CD4-positive, alpha-beta T cell treated with Interleukin-15 for 4 hours (primary cell): ENCODE data around the gene PTPRN2.

Experiments
- DNase-seq: peaks from one replicate; pipeline ENCODE4 v3.0.0-alpha.2; 2020; ENCODE audit warnings: low spot score

The PTPRN2 gene

DNA sequence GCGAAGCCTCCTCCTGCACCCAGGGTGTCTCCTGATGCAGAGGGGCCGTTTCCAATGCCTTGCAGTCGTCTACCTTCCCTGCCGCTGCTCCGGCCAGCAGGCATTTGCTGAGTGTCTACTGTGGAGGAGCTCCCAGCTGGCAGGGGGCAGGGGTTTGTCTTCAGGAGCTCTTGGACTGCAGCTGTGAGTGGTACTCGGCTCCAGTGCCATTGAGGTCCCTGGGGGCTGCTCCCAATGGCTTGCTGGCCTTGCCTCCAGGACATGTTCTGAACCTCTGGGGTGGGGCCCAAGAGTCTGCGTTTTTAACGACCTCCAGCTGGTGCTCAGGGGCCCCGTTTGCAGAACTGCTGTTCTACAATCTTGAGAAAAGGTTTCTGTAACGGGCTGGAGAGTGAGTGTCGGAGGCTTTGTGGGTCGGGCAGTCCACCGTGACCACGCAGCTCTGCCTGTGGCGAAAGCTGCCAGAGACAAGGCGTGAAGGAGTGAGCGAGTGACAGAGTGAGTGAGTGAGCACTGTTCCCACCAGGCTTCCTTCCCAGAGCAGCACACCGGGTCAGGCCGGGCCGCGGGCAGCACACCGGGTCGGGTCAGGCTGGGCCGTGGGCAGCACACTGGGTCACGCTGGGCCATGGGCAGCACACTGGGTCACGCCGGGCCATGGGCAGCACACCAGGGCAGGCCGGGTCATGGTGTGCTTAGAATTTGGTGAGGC, 520.2 kb downstream of the PTPRN2 start:
- no peak for DNase-seq

DNA sequence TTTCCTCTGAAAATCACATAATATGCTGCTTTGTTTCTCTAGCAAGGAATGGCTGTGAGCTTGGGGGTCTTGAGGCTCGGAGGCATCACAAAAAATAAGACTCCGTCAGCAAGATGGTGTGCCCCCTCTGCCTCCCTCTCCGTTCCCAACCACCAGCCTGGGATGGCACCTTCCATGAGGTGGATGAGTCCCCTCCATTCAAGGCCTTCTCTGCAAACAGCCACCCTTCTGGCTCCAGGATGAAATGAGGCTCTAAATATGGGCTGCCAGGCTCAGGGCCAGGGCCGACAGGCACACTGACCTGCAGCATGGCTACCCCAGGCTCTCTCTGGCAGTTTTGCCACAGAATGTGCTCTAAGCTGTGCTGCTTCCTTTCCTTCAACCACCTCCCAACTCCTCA, 521.5 kb downstream of the PTPRN2 start:
- no peak for DNase-seq

DNA sequence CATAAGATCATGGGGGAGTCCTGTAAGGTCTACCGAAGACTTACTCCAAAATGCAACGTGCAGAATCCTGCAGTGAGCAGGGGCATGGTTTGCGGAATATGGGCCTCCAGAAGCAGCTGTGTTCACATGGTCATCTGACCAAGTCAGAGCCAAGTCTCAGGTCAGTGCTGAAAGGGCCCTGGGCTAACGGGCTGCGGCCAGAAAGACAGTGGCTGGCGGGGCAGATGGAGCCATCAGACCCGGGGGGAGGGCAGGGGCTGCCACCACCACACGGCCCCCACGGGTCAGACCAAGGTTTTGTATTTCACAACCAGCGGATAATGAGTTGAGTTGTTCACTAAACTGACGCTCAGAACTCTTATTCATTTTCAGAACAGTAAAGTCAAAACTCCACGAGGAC, 522.3 kb downstream of the PTPRN2 start:
- no peak for DNase-seq

DNA sequence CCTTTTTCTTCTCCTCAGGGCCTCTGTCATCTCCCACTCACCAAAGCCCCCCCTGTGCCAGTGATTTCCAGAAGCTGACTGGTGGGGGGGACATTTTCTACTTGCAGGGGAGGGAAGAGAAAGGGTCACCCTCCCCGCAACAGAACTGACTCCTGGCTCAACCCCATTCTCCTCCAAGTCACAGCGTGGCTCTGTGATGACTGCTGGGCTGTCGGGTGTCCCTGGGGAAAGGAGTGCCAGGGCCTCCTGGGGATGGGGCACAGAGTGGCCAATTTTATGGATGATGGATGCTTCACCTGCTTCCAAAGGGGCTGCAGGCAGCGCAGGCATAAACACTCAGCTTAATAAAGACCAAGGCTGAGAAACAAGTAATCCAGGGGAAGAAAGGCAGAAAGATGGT, 523.0 kb downstream of the PTPRN2 start:
- DNase-seq: no peak

DNA sequence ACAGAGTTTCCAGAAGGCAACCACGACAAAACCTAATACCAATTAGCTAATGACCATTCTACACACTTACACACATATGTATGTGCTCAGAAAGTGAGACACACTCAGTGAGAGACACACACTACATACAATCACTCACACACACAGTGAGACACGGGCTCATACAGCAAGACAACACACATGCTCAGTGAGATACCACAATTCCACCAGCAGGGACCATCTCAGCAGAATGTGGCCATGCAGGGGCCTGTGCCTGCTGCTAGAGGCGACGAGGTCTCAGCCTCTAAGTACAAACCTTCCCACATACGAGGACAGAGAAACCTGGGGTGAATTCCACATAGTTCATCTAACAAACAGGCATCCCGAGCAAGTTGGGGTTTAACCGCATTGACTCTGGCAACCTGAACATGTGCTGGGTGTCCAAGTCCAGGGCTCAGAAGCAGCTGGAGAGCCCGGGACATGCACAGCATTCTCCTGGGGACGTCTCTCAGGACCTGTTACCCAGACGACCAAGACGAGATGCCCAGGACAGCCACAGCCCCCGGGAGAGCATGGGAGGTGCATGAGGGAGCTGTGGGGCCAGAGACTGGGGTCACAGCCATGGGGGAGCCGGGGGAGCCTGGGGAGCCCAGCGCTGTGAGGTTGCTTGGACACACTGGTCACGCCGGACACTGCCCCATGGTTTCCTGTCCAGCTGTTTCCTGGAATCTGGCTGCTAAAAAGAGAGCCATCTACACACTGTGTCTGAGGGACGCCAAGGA, 523.6 kb downstream of the PTPRN2 start:
- no peak for DNase-seq

DNA sequence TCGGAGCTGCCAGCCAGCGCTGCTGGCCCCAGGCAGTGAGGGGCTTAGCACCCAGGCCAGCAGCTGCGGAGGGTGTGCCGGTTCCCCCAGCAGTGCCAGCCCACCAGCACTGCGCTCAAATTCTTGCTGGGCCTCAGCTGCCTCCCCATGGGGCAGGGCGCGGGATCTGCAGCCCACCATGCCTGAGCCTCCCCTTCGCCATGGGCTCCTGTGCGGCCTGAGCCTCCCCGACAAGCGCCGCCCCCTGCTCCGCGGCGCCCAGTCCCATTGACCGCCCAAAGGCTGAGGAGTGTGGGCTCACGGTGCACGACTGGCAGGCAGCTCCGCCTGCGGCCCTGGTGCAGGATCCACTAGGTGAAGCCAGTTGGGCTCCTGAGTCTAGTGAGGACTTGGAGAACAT, 525.0 kb downstream of the PTPRN2 start:
- DNase-seq: no peak

DNA sequence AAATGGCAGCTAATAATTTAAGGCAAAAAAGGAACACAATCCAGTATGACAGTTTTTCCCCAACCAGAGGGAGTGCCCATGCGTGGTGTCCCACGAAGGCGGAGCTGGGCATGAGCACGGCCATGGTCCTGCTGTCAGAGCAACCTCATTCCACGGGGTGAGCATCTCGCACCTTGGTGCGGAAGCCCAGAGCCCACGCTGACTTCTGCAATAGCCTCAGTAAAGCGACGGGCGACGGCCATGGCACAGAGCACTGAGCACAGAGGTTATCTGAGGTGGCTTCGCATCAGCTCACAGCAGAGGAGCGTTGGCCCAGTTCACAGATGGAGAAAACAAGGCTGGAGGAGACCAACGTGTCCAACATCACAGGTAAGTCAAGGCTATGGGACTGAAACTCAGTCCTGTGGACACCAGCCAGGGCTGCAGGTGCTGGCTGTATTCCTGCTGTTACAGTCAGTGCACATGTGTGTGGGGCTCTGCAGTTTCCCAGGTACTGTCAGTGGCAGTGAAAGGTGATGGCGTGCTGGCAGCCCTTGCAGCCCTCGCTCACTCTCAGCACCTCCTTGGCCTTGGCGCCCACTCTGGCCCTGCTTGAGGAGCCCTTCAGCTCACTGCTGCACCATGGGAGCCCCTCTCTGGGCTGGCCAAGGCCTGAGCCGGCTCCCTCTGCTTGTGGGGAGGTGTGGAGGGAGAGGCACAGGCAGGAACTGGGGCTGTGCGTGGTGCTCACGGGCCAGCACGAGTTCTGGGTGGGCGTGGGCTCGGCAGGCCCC, 525.6 kb downstream of the PTPRN2 start:
- no peak for DNase-seq

DNA sequence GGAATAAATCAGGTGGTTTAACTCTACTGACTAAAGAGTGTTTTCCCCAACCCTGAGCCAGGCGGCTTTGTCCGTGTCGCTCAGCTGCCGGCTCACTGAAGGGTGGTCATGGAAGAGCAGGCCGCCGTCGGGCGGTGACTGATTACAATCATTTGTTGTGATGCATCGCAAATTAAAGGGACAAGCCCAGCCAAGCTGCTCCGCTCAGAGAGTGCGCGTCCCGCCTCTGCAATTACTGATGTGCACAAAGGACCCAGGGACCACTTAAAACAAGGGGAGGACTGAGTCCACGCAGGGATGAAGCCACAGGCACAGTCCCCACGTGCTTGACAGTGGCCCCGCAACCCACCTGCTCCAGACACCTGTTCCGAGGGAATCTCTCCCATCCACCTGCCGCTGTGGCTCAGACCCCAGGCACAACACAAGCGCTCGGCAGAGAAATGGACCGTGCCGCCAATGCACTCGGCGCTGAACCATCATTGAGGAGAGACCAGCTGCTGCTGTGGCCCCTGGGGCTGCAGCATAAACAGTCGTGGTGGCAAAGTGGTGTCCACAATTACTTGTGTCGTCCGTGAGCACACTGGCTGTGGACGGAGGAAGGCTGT, 526.5 kb downstream of the PTPRN2 start:
- DNase-seq: no peak

DNA sequence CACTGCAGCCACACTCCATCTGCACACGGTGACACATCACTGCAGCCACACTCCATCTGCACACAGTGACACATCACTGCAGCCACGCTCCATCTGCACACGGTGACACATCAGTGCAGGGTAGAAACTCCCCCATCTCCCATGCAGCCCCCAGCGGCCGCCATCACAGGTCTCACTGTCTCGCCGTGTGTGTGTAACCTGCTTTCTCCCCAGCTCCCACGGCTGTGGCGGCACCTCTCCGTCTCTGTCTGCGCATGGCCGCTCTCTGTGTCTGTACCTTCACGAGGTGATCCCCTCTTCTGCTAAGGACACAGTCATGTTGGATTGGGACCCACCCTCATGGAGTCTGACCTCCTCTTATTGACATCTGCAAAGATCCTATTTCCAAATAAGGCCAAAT, 527.4 kb downstream of the PTPRN2 start:
- DNase-seq: no peak

DNA sequence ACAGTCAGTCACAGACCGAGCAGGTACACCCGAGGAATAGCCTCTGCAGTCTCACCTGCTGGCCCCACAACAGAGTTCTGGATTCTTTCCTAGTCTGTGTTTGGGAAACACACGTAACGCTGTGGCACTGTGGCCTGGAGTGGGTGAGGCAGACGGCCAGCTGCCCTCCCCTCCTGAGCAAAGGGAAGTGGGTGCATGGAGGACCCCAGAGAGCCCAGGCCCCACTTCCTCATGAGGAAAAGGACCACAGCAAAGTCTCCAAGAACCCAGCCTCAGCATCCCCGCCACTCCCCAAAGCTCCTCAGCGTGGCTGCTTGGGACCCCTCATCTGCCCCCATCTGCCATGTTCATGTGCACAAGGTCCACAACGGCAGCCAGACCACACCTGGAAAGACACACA, 530.2 kb downstream of the PTPRN2 start:
- no peak for DNase-seq

DNA sequence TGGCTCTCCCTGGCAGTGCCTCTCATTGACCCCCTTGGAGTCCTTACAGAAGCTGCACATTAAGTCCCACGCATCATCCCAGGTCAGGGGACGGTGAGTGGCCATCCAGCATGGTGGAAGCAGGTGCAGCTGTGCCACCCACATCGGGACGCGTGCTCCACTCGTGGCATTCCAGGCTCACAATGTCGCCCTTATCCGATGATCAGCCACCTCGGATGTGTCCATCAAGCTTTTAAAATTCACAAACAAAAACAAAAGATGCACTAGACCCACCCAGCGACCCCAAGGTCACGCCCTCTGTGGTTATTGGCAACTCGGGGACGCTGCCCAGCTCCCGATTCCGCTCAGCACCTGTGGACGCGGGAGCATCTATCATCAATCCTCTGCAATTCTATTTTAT, 530.9 kb downstream of the PTPRN2 start:
- no peak for DNase-seq

DNA sequence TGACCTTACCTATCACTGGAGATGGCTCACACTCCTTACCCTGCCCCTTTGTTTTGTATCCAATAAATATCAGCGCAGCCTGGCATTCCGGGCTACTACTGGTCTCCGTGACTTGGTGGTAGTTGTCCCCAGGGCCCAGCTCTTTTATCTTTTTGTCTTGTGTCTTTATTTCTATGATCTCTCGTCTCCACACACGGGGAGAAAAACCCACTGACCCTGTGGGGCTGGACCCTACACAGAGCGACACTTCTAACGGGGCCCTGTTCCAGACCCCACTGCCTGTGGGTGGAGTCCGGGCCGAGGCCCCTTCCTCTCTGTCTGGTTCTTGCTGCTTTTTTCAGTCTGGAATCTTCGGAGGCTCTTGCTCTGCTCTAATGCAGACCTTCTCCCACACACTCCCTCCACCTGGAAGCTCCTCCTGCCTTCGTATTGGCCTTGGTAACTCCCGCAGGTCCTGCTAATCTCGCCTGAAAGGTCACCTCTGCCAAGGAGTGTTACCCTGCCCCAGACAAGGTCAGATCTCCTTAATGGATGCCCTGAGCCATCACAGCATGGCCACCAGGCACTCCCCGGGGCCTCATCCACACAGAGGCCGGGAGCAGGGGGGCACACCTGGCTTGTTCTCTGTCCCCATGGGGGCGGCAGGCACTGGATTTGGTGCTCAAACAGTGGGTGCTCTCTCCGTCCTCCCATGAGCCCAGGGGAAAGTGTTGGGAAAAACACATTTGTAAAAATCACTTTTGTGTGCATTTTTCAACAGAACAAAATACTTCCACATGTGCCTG, 531.7 kb downstream of the PTPRN2 start:
- DNase-seq: no peak

DNA sequence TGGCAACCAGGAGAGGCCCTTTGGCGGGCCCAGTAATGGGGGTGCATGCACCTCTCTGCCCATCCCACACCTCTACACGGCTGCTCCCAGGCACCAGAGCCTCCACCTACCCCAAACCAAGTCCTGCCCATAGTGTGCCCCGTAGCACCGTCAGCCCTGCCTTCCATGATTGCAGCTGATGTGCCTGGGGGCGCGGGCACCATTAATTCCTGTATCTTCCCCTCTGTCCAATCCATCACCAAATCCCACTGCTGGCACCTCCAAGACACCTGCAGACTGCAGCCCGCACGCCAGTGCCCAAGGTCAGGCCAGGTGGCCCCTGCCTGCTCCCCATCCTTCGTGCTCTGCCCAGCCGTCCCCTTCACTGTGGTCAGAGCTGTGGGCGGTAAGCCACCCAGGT, 533.0 kb downstream of the PTPRN2 start:
- DNase-seq: no peak

DNA sequence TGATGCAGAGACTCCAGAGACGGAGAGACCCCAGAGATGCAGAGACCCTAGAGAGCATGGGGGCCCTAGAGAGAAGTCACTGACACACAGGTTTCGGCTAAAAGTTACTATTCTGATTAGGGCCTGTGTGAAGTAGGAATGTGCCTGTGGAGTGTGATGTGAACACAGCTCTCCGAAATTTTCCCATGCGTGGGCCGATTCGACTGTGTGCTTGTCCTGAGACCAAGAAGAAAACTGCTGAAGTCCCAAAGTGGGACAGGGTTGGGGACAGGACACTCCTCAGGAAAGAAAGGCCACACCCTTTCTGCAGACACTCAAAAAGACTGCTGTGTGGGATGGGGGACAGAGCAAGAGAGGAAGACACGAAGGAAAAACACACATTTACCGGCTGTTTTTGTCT, 533.5 kb downstream of the PTPRN2 start:
- no peak for DNase-seq

DNA sequence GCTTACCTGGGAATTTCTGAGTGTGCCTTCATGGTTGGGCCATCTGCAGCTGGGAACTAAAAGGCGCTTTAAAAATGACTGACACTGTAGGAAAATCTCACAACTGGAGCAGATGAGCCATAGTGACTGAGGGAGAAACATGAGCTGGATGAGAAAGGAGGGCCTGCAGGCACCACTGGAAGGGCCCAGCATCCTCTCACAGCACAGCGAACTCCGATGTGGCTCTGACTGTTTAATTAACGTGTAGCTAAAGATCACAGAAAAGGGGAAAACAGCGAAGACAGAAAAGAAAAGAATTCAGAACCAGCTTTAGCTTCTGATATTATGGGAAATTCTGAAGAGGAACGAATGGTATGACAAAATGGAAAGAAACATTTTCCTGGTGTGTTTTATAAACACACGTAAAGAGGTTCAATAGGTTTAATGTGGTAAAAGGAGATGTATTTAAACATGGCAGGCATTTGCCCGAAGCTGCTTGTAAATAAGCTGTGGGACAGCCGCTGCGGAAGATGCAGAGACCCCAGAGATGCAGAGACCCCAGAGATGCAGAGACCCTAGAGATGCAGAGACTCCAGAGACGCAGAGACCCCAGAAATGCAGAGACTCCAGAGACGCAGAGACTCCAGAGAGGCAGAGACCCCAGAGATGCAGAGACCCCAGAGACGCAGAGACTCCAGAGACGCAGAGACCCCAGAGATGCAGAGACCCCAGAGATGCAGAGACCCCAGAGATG, 534.3 kb downstream of the PTPRN2 start:
- DNase-seq: no peak

DNA sequence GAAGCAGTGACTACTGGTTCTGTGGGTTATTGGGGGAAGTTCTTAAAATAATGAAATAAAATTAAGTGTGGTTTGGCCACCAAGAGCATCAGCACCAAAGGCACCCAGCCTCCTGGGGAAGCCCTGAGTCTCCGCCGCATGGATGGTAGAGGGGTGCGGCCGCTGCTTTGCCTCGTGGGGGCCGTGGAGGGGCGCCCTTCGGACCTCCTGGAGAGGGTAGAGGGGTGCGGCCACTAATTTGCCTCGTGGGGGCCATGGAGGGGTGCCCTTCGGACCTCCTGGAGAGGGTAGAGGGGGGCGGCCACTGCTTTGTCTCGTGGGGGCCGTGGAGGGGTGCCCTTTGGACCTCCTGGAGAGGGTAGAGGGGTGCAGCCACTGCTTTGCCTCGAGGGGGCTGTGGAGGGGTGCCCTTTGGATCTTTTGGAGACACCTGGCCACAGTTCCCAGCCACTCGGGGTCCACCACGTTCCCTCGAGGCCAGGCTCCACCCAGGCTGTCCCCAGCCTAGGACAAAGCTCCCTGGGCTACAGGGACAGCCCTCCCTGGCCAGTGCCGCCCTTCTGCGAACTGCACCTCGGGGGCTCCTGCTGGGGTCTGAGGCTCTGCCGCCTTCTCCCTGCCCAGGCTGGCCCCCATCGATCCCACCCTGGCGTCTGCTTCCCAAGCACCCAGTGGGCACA, 535.1 kb downstream of the PTPRN2 start:
- DNase-seq: no peak

DNA sequence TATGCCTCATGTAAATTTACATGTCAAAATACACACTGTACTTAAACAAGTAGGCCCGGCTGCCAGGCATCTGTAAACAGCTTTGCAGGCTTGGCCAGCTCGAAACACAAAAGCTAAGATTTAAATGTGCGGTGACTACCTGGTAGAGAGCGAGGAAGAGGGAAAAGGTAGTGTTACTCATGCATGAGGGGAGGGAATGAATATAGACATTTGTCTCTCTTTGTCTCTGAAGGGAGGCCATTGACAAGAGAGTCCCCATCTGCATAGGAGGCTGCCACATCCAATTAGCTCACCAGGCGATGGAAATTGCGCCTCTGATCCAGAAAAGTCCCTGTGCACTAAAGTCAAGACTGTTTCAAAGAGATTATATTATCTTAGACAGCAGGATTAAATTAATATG, 535.8 kb downstream of the PTPRN2 start:
- DNase-seq: no peak

DNA sequence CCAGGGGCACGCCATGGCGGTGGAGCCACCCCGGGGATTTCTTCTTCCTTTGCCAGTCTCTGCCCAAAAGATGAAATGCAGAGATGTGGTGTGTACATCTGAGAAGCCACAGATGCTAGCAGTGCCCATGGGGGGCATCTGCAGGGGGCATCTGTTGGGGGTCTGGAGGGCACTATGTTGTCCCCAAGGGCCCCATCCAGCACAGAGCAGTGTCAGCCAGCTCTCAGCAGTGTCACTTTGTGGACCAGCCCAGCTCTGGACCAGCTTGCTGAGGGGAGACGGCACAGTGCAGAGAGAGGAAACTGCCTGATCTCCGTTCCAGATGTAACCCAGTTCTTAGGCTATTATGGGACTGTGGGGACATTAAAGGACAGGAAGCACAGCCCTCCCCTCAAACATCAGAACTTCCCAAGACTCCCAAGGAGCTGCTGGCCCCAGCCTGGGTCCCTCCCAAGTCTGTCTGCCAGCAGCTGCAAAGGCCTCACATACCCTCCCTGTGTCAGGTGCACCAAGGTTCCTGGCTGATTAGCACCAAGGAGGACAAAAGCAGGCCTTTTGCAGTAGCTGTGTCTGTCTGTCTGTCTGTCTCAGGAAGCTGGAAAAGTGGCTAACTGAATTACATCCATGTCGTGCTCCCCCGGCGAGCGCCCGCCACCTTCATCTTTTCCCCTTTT, 536.5 kb downstream of the PTPRN2 start:
- no peak for DNase-seq

DNA sequence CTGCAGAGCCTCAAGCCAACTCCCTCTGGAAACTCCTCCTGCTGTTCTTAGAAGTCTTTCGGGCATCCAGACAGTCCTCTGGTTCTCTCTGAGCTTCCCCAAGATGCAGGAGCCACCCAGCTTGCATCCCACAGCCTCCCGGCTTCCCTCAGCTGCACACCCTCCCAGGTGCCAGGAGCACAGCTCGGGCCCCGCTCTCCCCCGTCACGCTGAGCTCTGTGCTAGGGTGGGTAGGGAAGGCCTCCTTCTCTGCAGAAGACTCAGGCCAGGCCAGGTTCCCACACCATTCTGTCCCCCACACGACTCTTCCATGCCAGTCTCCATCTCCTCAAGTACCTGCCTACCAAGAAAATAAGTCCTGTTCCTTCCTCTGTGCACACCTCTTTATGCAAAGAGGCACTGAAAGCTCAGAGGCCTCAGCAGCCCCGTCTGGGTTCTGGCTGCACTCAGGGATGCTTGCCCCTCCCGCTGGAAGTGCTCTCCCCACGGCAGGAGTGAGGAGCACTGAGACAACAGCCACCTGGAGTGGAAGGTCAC, 537.1 kb downstream of the PTPRN2 start:
- DNase-seq: no peak

DNA sequence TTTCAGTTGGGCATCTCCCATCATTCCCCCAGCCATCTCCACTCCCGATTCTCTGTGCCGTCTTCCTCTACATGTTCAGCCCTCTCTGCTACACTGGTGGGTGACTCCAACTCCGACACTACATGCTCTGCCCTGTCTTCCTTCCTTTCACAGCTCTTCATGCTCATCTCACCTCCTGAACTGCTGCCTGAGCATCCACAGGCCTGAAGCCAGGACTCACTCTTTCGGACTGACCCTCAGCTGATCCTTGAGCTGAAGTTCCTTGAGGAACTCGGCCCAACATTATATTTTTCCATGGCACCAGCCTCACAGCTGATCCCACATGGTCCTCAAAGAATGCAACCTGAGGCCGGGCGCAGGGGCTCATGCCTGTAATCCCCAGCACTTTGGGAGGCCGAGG, 538.4 kb downstream of the PTPRN2 start:
- DNase-seq: no peak
